Measurements from ENCODE around the gene SPAG4.

The SPAG4 gene

DNA sequence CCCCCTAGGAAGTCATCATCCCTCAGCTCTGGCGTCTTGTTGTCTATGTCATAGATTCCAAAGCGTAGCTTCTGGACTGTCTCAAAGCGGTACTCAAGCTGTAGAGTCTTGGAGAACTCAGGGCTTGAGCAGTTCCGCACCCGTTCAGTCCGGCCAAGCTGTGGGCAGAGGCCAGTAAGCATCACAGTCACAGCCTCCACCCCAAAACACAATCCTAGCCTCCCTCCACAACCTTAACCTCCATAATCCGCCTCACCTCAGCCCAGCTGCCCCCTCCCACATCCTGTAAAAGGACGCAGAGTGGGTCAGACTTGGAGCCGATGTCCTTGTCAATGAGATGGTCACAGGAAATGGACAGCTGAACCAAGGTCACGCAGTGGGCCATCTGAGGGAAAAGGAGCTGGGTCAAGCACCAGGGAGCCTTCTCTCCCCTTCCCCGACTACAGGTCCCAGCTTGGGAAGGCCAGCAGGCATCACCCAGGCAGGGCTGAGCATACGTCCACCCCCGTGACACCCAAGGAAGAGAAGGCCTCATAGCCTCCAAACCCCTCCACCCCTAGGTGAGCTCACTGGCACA lies 17.0 kb downstream of the SPAG4 start:
- Histone ChIP-seq H3K27me3 (ENCODE audit: control insufficient read depth, insufficient read depth, low read length) (no peaks in the 10 kb centered on the region), H3K36me3 (ENCODE audit: control insufficient read depth, insufficient read depth, low read length) (no peaks in the 10 kb centered on the region), H3K79me2 (peaks cover 30% of the 10 kb centered on the region), H3K4me2 (ENCODE audit: low read length) (no peak overlapping the region), H3K4me3 (ENCODE audit: low read depth, low read length) (no peak overlapping the region), H3K27ac (no peak overlapping the region), H2AFZ (no peak overlapping the region), H3K9ac (no peak overlapping the region), H3K4me1 (no peaks in the 10 kb centered on the region), H3K9me3 (ENCODE audit: control insufficient read depth, low read length) (no peaks in the 10 kb centered on the region)
- TF ChIP-seq, protein P1, sequence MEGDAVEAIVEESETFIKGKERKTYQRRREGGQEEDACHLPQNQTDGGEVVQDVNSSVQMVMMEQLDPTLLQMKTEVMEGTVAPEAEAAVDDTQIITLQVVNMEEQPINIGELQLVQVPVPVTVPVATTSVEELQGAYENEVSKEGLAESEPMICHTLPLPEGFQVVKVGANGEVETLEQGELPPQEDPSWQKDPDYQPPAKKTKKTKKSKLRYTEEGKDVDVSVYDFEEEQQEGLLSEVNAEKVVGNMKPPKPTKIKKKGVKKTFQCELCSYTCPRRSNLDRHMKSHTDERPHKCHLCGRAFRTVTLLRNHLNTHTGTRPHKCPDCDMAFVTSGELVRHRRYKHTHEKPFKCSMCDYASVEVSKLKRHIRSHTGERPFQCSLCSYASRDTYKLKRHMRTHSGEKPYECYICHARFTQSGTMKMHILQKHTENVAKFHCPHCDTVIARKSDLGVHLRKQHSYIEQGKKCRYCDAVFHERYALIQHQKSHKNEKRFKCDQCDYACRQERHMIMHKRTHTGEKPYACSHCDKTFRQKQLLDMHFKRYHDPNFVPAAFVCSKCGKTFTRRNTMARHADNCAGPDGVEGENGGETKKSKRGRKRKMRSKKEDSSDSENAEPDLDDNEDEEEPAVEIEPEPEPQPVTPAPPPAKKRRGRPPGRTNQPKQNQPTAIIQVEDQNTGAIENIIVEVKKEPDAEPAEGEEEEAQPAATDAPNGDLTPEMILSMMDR (IDR thresholded peaks at IDR 0.05), result no peak

DNA sequence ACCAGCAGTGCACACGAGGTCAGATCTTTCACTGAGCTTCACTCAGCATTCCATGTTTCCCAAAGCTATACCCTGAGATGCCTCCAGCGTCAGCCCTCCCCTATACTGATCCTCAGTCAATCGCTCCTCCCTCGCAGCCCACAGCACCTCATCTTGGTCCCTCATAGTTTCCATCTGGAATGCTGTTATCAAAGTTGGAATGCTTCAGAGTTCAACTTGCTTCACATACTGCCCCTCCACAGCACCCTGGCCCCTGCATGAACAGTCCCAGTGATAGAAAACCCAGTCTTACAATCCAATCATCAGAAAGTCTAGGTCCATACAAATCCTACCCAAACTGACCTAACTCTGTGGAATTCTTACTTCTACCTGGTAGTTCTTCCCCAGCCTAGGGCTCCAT lies 20.0 kb downstream of the SPAG4 start:
- Histone ChIP-seq H3K9ac (no peak overlapping the region), H3K79me2 (peaks cover 48% of the 10 kb centered on the region), H2AFZ (no peak overlapping the region), H3K4me3 (ENCODE audit: low read depth, low read length) (no peak overlapping the region), H3K4me1 (no peaks in the 10 kb centered on the region), H3K9me3 (ENCODE audit: control insufficient read depth, low read length) (no peaks in the 10 kb centered on the region), H3K4me2 (ENCODE audit: low read length) (no peak overlapping the region), H3K36me3 (ENCODE audit: control insufficient read depth, insufficient read depth, low read length) (no peaks in the 10 kb centered on the region), H3K27me3 (ENCODE audit: control insufficient read depth, insufficient read depth, low read length) (no peaks in the 10 kb centered on the region), H3K27ac (no peak overlapping the region)
- TF ChIP-seq, protein P1 (IDR thresholded peaks at IDR 0.05), result no peak

DNA sequence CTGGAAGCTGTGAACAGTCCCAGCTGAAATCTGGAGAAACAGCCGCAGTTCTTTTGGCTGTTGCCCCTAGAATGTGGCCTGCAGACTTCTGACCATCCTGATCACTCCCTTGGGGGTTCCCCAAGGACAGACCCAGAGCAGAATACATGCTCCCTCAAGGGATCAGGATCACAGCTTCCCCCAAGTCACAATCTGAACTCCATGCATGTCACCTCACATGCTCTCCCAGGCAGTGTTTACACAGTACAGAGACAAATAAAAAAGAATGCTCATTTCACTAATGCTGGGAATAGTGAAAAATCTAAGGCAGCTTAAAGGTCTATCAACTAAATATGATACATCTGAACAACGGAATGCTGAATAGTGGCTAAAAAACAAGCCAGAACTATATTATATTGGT lies 20.5 kb downstream of the SPAG4 start:
- H3K27ac ChIP-seq, result no peak overlapping the region
- no peak overlapping the region for H3K9ac ChIP-seq
- no peaks in the 10 kb centered on the region for H3K9me3 ChIP-seq (ENCODE audit: control insufficient read depth, low read length)
- no peak overlapping the region for H3K4me2 ChIP-seq (ENCODE audit: low read length)
- TF ChIP-seq, protein P1 (IDR thresholded peaks at IDR 0.05), result no peak
- H3K27me3 ChIP-seq (ENCODE audit: control insufficient read depth, insufficient read depth, low read length), result no peaks in the 10 kb centered on the region
- no peak overlapping the region for H3K4me3 ChIP-seq (ENCODE audit: low read depth, low read length)
- H2AFZ ChIP-seq, result no peak overlapping the region
- H3K36me3 ChIP-seq (ENCODE audit: control insufficient read depth, insufficient read depth, low read length), result no peaks in the 10 kb centered on the region
- H3K79me2 ChIP-seq, result peaks cover 52% of the 10 kb centered on the region
- no peaks in the 10 kb centered on the region for H3K4me1 ChIP-seq

DNA sequence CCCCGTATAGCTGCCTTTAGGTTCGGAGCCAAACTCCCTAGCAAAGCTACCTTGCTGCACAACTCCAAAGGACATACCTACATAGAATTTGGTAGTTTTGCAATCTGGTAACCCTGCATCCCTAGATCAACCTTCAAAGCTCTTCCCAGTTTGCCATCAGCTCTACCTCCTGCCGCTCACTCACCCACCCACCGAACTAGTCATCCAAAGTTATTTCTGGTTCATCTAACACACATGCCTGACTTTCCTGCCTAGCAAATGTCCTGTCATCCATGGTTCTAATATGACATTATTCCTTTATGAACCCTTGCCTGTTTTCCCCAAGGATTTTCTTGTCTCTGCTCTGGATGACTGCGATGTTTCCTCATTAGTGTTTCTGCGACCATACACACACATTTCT lies 21.6 kb downstream of the SPAG4 start:
- H3K9ac ChIP-seq, result no peak overlapping the region
- TF ChIP-seq, protein P1 (IDR thresholded peaks at IDR 0.05), result no peak
- H3K4me3 ChIP-seq (ENCODE audit: low read depth, low read length), result no peak overlapping the region
- H3K9me3 ChIP-seq (ENCODE audit: control insufficient read depth, low read length), result no peaks in the 10 kb centered on the region
- H3K4me2 ChIP-seq (ENCODE audit: low read length), result no peak overlapping the region
- H3K4me1 ChIP-seq, result no peaks in the 10 kb centered on the region
- no peaks in the 10 kb centered on the region for H3K27me3 ChIP-seq (ENCODE audit: control insufficient read depth, insufficient read depth, low read length)
- H3K27ac ChIP-seq, result no peak overlapping the region
- H3K79me2 ChIP-seq, result peaks cover 53% of the 10 kb centered on the region
- H2AFZ ChIP-seq, result no peak overlapping the region
- H3K36me3 ChIP-seq (ENCODE audit: control insufficient read depth, insufficient read depth, low read length), result no peaks in the 10 kb centered on the region

DNA sequence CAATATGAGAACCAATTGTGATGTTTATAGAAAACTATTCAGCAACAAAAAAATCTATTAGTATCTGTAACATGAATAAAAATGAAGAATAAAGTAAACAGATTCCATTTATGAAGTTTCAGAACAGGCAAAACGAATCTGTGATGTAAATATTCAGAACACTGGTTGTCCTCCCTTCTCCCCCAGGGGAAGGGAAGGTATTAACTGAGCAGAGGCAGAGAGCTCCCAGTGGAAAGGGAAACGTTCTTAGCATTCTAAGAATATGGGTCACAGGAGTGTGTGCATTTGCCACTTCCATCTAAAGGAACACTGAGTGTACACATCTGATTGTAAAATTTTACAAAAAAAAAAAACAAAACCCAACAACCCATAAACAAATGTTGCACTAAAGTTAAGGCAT lies 23.1 kb downstream of the SPAG4 start:
- Histone ChIP-seq H3K9me3 (ENCODE audit: control insufficient read depth, low read length) (no peaks in the 10 kb centered on the region), H3K4me2 (ENCODE audit: low read length) (no peak overlapping the region), H3K4me3 (ENCODE audit: low read depth, low read length) (no peak overlapping the region), H3K9ac (no peak overlapping the region), H3K79me2 (peaks cover 52% of the 10 kb centered on the region), H2AFZ (no peak overlapping the region), H3K27me3 (ENCODE audit: control insufficient read depth, insufficient read depth, low read length) (no peaks in the 10 kb centered on the region), H3K36me3 (ENCODE audit: control insufficient read depth, insufficient read depth, low read length) (no peaks in the 10 kb centered on the region), H3K4me1 (no peaks in the 10 kb centered on the region), H3K27ac (no peak overlapping the region)
- TF ChIP-seq, protein P1 (IDR thresholded peaks at IDR 0.05), result no peak
